ENCODE results near the gene AGMO. TPM values are rescaled to one million over a fixed set of nuclear protein-coding genes. Genes with fewer than 3 reads are reported as not detected.

Gene AGMO
- polyA plus RNA-seq, 4 donors = 0.86 to 1.1 (median 0.95) TPM

DNA sequence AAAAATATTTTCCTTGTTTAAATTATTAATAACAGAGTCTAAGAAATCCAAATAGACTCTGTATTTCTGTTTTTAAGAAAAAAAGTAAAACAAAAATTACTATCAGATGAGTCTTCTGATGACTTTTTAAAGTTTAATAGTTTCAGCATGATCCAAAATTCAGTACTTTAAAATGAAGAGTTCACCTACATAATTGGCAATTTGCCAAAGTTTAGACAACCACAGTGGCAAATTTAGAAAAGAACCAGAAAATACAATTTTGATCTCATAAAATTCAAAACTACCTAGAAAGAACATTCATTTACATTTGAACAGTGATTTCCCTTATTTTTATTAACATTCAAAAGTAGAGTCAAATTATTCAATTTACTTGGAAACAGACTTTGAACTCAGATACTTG lies 56.1 kb downstream of the AGMO start:
- no peak for DNase-seq (ENCODE audit: low read depth in 4 of 4, low spot score in 3 of 4)

DNA sequence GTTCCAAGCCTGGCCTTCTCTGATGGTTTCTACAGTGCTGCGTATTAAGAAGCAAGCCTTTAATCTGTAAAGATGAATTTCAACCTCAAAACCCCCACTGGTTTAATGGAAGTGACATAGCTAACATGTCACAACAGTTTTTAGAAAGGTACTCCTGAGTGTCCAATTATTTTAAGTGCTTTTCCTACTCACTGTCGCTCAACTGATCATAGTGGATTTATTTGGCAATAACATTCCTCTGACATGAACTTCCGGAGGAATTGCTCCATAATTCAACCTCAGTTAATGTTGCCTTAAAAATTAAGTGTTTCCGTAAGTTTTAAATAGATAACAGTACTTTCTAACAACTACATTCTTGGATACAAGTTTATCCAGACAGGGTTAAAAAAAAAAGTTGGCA lies 57.5 kb downstream of the AGMO start:
- peak in 2 of 4 donors; percentile 10 to 25 for DNase-seq (ENCODE audit: low read depth in 4 of 4, low spot score in 3 of 4)

GRCh38 chr7:15503603-15504290 lies 58.1 kb downstream of the AGMO start:
- no peak for DNase-seq (ENCODE audit: low read depth in 4 of 4, low spot score in 3 of 4)

GRCh38 chr7:15498465-15498864 lies 63.4 kb downstream of the AGMO start:
- no peak for DNase-seq (ENCODE audit: low read depth in 4 of 4, low spot score in 3 of 4)

DNA sequence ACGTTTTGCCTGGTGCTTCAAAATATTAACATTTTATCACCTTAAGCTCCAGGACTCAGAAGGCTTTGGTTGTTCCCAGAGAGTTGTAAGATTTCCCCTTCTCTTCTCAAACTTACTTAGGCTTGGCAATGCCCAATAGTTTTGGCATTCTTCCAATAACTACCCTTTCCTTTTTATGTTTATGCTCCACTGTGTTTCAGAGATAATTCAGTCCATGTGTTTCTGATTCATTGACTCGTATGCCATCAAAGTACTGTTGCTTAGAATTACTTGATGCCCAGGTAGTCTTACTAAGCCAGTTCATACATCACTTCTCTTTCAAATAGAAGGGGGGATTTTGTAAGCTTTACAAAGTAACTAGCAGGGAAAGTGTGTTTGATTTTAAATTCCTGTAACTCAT lies 66.6 kb downstream of the AGMO start:
- DNase-seq (ENCODE audit: low read depth in 4 of 4, low spot score in 3 of 4) = no peak

- DNase-seq (ENCODE audit: low read depth in 4 of 4, low spot score in 3 of 4) = no peak
These were observed 67.1 kb downstream of the AGMO start for GRCh38 chr7:15494711-15495110.

DNA sequence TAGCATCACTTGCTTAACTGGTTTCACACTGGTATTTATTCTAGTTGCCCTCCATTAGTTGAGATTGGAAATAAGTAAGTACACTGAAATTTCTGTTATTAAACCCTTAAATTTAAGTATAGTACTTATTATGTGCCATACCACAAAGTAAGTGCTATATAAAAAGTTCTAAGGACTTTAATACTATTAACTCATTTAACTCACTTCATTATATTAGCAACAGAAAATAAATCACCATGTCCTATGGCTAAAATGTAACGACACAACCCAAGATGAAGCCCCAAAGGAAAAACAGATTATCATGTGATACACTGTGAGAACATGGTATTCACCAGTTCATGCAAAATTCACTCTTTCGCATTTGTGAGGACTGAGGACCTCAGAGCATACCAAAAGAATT lies 70.5 kb downstream of the AGMO start:
- DNase-seq (ENCODE audit: low read depth in 4 of 4, low spot score in 3 of 4) = no peak

DNA sequence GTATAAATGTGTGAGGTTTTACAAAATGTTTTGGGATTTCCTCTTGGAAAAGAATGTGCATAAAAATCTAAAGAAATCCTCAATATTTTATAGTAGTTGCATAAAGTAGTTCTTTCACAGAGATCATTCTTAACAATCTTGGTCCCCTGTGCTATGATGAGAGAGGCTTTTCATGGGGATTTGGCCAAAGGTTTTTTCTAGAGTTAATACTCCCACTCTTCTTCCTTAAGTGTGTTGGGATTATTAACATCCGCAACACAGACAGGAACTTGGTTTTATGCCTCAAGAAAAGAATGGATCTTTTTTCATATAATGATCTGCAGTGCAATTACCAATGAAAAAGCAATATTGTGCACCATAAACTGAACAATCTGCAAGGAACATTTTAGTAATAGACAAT lies 71.5 kb downstream of the AGMO start:
- no peak for DNase-seq (ENCODE audit: low read depth in 4 of 4, low spot score in 3 of 4)

GRCh38 chr7:15489861-15490260 lies 72.0 kb downstream of the AGMO start:
- DNase-seq (ENCODE audit: low read depth in 4 of 4, low spot score in 3 of 4) = no peak

DNA sequence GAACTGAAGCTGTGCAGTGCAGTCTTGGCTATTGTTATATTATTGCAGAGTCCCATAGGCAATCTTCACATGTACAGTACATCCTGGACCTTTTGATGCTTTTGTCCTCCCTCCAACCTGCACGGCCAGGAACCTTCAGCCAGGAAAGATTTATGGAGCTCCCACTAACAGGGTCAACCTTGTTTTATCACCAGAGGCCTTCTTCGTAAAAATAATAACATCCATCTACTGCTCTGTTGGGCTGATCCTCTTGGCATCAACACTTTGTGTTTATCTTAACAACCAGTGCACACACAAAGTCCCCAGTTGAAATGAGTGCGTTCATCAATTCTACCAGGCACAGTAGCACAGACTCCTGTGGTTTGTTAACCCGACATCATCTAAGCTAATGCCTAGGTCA lies 72.4 kb downstream of the AGMO start:
- DNase-seq (ENCODE audit: low read depth in 4 of 4, low spot score in 3 of 4) = peak in 2 of 4 donors; percentile 18 to 35

- DNase-seq (ENCODE audit: low read depth in 4 of 4, low spot score in 3 of 4) = no peak
These were observed 73.4 kb downstream of the AGMO start for GRCh38 chr7:15488401-15488800.

DNA sequence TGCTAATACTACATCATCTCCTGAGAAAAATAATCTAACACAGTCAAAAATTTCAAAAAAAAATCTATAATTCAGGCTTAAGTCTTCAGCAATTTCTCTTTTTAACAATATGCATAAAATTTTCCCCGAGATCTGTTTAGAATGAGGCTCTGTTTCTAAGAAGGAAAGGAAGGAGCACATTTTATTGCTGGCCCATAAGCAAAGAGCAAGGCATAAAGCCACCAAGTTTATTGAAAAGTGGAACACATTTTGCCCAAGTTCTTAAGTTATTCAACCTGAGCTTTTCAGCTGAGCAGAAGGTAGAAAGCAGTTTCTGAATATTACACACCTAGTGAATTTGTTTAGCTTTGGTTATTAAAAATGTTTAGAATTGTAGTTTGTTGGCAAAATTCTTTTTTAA lies 73.9 kb downstream of the AGMO start:
- no peak for DNase-seq (ENCODE audit: low read depth in 4 of 4, low spot score in 3 of 4)

GRCh38 chr7:15485998-15486397 lies 75.8 kb downstream of the AGMO start:
- no peak for DNase-seq (ENCODE audit: low read depth in 4 of 4, low spot score in 3 of 4)

DNA sequence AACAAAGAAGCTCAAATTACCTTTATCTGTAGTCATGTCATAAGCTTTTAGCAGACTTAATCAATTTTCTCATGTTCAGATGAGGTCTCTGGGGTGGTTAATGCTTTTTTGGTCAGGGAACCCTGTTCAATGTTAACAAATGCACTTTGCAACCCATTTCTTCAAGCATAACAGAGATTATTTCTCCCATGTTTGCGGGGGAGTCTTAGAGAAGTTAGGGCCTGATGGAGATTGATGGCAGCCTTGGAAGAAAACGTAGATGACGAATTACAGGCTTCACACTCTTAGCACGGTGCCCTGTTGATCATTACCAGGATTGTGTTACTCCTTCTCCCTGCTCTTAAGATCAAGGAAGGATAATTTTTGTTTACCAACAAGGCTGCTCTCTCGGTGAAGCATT lies 76.4 kb downstream of the AGMO start:
- no peak for DNase-seq (ENCODE audit: low read depth in 4 of 4, low spot score in 3 of 4)

DNA sequence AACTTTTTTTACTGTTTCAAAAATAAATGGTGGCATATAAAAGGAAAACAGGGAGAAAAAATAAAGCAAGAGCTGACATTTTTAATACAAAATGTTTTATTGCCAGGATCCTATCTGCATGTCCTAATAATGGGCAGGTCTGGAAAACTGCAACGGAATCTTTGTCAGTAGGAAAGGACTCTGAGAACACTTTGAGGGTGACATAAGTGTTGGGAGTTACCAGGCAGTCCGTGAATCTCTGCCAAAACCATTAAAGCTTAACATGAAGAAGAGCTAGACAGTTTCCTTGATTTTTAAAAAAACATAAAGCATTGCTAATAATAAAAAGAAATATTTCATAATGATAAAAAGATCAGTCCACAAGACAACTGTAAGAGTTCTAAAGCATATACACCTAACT lies 80.7 kb downstream of the AGMO start:
- no peak for DNase-seq (ENCODE audit: low read depth in 4 of 4, low spot score in 3 of 4)

DNA sequence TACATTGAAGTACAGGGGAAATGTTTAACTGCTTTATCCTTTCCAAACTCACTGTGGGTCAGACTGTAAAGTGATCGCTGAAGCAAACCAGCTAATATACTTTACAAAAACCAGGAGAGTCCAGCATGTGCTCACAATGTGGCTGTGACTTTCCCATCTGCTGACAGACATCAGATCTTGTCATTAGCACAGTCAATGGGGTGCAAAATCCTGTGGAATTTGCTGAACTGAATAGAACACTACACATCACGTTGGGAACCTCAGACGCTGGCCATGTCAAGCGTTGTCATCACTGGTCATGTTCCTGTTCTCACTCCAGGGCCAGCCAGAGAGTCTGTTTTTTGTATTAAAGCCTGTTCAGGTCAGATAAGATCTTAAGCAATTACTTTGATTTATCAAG lies 83.4 kb downstream of the AGMO start:
- no peak for DNase-seq (ENCODE audit: low read depth in 4 of 4, low spot score in 3 of 4)

DNA sequence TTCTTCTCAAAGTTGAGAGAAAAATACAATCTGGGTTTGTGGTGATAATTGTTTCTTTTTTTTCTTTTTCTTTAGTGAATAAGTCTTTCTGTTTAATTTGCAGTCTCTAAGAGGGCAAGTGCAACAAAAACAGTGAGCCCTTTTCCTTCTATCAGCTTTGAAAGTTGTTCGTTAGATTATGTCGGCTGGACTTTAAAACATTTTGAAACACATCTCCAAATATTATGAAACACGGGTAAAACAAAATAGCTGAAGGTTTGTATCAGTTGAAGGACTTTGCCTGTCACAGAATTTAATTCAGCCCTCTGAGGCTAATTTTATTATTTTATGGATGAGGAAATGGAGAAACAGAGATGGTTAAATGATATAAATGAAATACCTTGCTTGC lies 85.3 kb downstream of the AGMO start:
- no peak for DNase-seq (ENCODE audit: low read depth in 4 of 4, low spot score in 3 of 4)

- DNase-seq (ENCODE audit: low read depth in 4 of 4, low spot score in 3 of 4) = no peak
These were observed 85.8 kb downstream of the AGMO start for GRCh38 chr7:15475808-15476530.

DNA sequence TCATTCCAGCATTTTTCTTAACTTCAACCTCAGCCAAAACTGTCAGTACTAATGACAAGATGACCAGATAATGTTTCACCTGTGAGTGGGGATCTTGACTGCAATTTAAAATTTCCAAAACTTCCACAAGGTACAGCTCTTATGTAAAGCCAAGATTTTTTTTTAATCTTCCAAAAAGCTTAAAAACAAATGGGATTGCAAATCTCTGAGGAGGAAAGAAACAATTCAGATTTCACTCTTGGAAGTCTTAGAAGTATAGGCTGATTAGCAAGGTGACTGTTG lies 90.2 kb downstream of the AGMO start:
- DNase-seq (ENCODE audit: low read depth in 4 of 4, low spot score in 3 of 4) = no peak

DNA sequence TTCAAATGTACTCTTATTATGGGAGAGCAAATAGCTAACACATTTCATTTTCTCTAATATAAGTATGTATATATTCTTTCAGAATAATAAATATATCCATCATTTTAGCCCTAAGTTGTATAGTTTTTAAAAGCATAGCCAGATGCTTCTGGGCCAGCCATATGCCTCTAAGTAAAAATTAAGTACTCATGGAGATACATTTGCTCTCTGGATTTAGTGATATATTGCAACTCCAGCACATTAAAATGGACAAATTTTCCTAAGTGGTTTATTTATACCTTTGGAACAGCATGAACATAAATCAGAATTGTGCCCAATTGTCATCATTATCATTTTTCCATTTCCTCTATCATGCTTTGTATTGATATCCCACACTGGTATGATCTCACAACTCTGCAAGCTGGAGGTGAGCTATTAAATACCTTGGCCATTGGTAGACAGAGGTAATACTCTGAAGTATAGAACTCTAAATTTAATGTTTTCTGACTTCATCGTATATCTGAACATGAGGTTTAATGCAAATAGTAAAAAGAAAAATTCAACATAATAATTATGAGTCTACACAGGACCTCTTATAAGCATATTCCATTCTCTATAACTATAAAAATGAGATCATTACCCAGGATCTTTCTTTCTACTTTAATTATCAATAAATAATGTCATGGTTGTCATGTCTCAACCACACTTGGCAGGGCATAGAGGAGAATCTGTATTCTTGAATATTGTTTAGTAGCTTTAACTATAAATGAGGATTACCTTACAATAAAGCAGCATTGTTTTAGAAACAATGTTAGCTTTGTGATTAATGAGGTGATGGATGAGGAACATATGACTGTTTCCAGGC lies 90.8 kb downstream of the AGMO start:
- no peak for DNase-seq (ENCODE audit: low read depth in 4 of 4, low spot score in 3 of 4)

DNA sequence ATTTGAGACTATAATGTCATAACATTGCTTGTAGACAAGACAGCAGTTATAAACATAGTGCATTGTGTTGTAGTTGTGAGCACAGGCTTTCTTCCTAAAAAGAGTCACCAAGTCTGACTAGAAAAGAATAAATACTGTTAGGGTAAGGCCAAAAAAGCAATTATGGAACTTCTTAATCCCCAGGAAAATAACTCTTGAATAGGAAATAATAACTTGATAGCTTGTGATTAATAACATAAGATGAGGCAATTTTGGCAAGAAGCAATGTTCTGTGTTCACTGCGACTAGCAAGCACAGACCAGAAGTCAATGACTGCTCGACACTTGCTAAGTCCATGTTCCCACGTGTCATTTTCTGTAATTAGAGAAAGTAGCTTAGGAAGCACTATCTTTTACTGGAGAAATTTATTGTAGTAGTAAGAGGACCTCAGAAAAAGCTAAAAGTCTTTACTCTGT lies 97.1 kb downstream of the AGMO start:
- DNase-seq (ENCODE audit: low read depth in 4 of 4, low spot score in 3 of 4) = no peak

Data from right renal pelvis (tissue), 4 donors.